Prostate gland (tissue), 2 donors: ENCODE data around the gene TGM2. TPM values are rescaled to one million over a fixed set of nuclear protein-coding genes. Genes with fewer than 3 reads are reported as not detected.

Experiments used
- DNase-seq: peaks from one replicate; pipeline ENCODE4 v3.0.0-alpha.2; 2019; ENCODE audit warnings: low spot score
- H3K27ac ChIP-seq, 2 donors: fragments of 200-600 bp; sonication (generic); 2 replicates each; pipeline ENCODE4 v1.5.1; 2017 to 2019
- H3K27me3 ChIP-seq: fragments of 200-600 bp; sonication (generic); replicated peaks from 2 replicates; pipeline ENCODE4 v1.5.1; 2019; ENCODE audit not compliant: insufficient read depth
- H3K36me3 ChIP-seq, 2 donors: fragments of 200-600 bp; sonication (generic); 1 replicate in 1 of 2; 2 replicates in 1 of 2; pipeline versions ENCODE4 v1.5.1 to v1.8.1; 2017 to 2019
- H3K4me1 ChIP-seq: fragments of 200-600 bp; sonication (generic); replicated peaks from 2 replicates; pipeline ENCODE4 v1.5.1; 2019
- H3K4me3 ChIP-seq, 2 donors: fragments of 200-600 bp; sonication (generic); 2 replicates each; pipeline ENCODE4 v1.5.1; 2017 to 2019
- H3K9me3 ChIP-seq: fragments of 200-600 bp; sonication (generic); 2 replicates; pipeline ENCODE4 v1.5.1; 2017
- POLR2A ChIP-seq: fragments of 450-650 bp; IDR thresholded peaks from one replicate; pipeline ENCODE4 v1.6.1; 2016; ENCODE audit warnings: antibody characterized with exemption, mild to moderate bottlenecking
- POLR2AphosphoS5 ChIP-seq: sonication (generic); formaldehyde crosslinking; IDR thresholded peaks from one replicate; pipeline ENCODE4 v1.6.1; 2017; ENCODE audit warnings: antibody characterized with exemption
- WGBS: methylation state at CpG from one replicate; pipeline ENCODE4 v1.1.5; 2018; 5-methylcytosine and 5-hydroxymethylcytosine counted together
- intact Hi-C: fragments of 100-400 bp; cut with DNase I; formaldehyde crosslinking; loops from one replicate; pipeline ENCODE4 v1.14.2; 2022
- total RNA-seq, 2 donors: library from RNA; depleted of rRNA; stranded (reverse); fragments of >200 nt; gene quantifications; one replicate each; pipeline ENCODE4 v1.1.0, GENCODE V29; 2016
- TF ChIP-seq, protein P1 (sequence below), 4 experiments: fragments of 200-600 bp in 2 of 4; fragments of 450-650 bp in 2 of 4; sonication (generic) in 2 of 4; IDR thresholded peaks; 1 replicate in 3 of 4; 2 replicates in 1 of 4; pipeline ENCODE4 v1.5.1; 2016 to 2019; ENCODE audit warnings: antibody characterized with exemption in 4 of 4, mild to moderate bottlenecking in 2 of 4, moderate library complexity in 2 of 4

TGM2 gene
- total RNA-seq, 2 donors from 2014 or later, result 39.6 to 157 TPM

DNA sequence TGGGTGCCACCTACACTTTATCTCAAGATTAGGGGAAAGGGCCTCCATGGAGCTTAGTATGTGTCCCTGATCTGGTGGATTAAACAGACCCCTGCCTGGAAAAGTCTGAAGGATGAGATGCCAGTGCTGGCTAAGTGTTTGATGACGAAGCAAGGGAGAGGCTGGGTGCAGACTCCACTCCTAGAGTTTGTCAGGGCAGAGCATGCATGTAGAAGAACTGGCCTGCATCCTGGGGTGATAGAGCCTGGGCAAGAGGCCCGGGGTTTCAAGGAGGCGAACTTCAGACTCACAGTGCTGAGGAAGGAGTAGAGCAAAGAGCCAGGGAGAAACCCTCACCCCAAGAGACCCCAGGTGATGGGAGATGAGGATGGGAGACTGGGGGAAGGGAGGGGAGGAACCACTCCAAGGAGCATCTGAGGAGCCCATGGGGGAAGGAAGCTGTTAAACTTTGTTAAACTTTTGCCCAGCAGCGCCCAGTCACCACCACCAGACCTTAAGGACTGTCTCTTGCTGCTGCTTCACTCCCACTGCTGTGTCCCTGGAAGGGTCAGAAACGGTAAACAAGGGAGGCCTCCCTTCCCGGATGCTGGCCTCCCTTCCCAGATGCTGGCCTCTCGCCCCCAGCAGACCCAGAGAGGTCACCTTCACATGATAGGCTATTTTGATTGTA, 69.9 kb downstream of the TGM2 start:
- H3K27ac ChIP-seq, result no peak overlapping the region
- no peaks in the 10 kb centered on the region for H3K27me3 ChIP-seq
- no peak overlapping the region for H3K4me3 ChIP-seq
- intact Hi-C loops, result no loop called here
- no peaks in the 10 kb centered on the region for H3K9me3 ChIP-seq
- 78% methylated on average over 7 of the region's 7 CpGs for WGBS
- DNase-seq, result no peak
- H3K4me1 ChIP-seq, result no peaks in the 10 kb centered on the region
- no peaks in the 10 kb centered on the region for H3K36me3 ChIP-seq
- TF ChIP-seq POLR2AphosphoS5 (no peak), POLR2A (no peak)
- TF ChIP-seq, protein P1, sequence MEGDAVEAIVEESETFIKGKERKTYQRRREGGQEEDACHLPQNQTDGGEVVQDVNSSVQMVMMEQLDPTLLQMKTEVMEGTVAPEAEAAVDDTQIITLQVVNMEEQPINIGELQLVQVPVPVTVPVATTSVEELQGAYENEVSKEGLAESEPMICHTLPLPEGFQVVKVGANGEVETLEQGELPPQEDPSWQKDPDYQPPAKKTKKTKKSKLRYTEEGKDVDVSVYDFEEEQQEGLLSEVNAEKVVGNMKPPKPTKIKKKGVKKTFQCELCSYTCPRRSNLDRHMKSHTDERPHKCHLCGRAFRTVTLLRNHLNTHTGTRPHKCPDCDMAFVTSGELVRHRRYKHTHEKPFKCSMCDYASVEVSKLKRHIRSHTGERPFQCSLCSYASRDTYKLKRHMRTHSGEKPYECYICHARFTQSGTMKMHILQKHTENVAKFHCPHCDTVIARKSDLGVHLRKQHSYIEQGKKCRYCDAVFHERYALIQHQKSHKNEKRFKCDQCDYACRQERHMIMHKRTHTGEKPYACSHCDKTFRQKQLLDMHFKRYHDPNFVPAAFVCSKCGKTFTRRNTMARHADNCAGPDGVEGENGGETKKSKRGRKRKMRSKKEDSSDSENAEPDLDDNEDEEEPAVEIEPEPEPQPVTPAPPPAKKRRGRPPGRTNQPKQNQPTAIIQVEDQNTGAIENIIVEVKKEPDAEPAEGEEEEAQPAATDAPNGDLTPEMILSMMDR (IDR thresholded peaks at IDR 0.05), result no peak

DNA sequence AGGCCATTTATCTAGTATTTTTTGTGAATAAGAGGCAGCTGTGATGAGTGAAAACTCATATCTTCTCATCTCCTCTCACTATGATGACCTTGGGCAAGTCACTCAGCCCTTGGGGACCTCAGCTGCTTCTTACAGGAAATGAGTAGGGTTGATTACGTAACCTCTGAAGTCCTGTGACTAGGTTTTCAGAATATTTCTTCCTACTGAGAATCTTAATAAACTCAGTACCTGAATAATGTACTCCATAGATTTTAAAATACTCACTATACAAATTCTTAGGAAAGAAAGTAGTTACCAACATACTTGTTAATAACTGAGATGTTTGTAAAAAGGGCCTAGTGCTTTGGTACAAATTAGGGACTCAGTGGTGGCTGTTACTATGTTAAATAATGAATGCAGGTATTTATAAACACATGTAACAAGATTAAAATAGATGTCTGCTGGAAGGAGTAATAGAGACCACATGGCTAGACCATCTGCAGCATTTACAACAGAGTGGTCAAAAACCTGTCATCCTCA, 70.6 kb downstream of the TGM2 start:
- intact Hi-C loops, result no loop called here
- no peak for DNase-seq
- H3K4me1 ChIP-seq, result no peaks in the 10 kb centered on the region
- 71% methylated on average over 1 of the region's 1 CpG for WGBS
- TF ChIP-seq POLR2A, result no peak
- H3K9me3 ChIP-seq, result no peaks in the 10 kb centered on the region
- H3K27me3 ChIP-seq, result no peaks in the 10 kb centered on the region
- no peak overlapping the region for H3K27ac ChIP-seq
- H3K4me3 ChIP-seq, result no peak overlapping the region
- no peaks in the 10 kb centered on the region for H3K36me3 ChIP-seq

DNA sequence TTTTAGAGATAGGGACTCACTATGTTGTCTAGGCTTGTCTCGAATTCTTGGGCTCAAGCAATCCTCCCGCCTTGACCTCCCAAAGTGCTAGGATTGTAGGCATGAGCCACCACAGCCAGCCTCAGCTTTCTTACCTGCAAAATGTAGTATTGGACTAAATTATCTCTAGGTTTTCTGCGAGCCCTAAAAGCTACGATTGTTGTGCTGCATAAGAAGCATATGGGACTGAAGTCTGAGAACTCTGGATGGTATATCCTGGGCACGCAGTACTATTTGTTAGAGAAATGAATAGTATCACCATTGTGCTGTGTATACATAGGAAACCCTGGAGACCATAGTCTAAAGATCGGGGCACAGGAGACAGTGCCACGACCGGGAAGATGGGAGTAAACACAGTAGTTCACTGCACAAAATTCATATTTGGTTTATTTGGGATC, 71.4 kb downstream of the TGM2 start:
- DNase-seq, result no peak
- H3K27ac ChIP-seq, result no peak overlapping the region
- no peaks in the 10 kb centered on the region for H3K9me3 ChIP-seq
- no peaks in the 10 kb centered on the region for H3K27me3 ChIP-seq
- no peak overlapping the region for H3K4me3 ChIP-seq
- intact Hi-C loops, result no loop called here
- H3K4me1 ChIP-seq, result no peaks in the 10 kb centered on the region
- no peaks in the 10 kb centered on the region for H3K36me3 ChIP-seq
- 92% methylated on average over 8 of the region's 8 CpGs for WGBS
- TF ChIP-seq, protein P1 (IDR thresholded peaks at IDR 0.05), result no peak
- TF ChIP-seq POLR2A, result no peak
- TF ChIP-seq POLR2AphosphoS5, result no peak

DNA sequence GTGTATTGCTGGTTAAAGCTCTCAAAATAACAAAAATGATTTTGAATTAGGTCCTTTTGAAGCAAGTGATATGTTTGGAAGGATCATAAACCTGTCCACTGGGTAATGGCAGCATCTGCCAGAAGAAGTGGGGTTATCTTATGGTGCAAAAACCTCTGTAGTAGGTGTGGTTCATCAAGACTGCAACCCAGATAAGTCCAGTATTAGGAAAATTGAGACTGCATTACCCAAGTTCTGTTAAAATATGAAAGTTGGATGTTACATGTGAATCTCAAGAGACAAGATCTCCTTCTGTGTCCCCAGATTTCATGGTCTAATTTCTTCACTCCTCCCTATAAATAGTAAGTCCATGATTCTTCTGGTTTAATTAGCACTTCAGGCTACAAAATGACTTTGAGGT, 72.2 kb downstream of the TGM2 start:
- DNase-seq, result no peak
- intact Hi-C loops, result no loop called here
- TF ChIP-seq, protein P1 (IDR thresholded peaks at IDR 0.05), result no peak
- Histone ChIP-seq H3K9me3 (no peaks in the 10 kb centered on the region), H3K27ac (no peak overlapping the region), H3K36me3 (no peaks in the 10 kb centered on the region), H3K4me1 (no peaks in the 10 kb centered on the region), H3K4me3 (no peak overlapping the region), H3K27me3 (no peaks in the 10 kb centered on the region)

DNA sequence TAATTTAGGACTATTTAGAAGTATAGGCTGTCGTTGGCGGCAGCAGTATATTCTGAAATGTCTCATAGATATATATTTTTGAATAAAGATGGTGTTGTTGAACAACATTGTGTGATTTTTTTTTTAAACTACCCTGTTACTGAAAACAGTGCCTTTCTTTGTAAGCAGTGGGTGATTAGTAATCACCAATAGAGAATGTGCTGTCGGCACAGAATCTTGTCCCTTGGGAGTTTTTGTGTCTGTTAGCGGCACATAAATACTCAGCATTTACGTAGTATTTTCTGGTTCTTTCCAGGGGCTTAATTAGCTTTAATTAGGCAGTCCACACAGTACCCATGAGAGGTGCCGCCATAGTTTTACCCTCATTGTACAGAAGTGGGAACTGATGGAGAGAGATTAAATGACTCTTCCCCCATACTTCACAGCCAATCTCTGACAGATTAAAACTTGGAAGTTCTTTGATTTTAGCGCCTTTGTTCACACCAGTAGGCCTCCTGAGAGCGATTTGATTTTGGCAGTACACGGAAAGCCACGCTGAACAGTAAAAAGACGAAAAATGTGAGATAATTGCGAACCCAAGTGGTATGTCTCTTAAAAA, 72.7 kb downstream of the TGM2 start:
- no peak overlapping the region for H3K27ac ChIP-seq
- no peaks in the 10 kb centered on the region for H3K4me1 ChIP-seq
- no peak for DNase-seq
- H3K27me3 ChIP-seq, result no peaks in the 10 kb centered on the region
- WGBS, result 83% methylated on average over 12 of the region's 12 CpGs
- intact Hi-C loops, result no loop called here
- no peak overlapping the region for H3K4me3 ChIP-seq
- H3K36me3 ChIP-seq, result no peaks in the 10 kb centered on the region
- no peaks in the 10 kb centered on the region for H3K9me3 ChIP-seq
- TF ChIP-seq POLR2A (no peak), POLR2AphosphoS5 (no peak)
- TF ChIP-seq, protein P1 (IDR thresholded peaks at IDR 0.05), result no peak
